SH-SY5Y (cell line): Measurements from ENCODE around the gene RPL23.

Experiments used
- GATA2 ChIP-seq: IDR thresholded peaks from 2 replicates; pipeline ENCODE4 v1.6.1; 2011; ENCODE audit warnings: mild to moderate bottlenecking, low read depth, low read length
- GATA3 ChIP-seq: IDR thresholded peaks from 2 replicates; pipeline ENCODE4 v1.6.1; 2011; ENCODE audit warnings: low read depth, mild to moderate bottlenecking, low read length, moderate library complexity

DNA sequence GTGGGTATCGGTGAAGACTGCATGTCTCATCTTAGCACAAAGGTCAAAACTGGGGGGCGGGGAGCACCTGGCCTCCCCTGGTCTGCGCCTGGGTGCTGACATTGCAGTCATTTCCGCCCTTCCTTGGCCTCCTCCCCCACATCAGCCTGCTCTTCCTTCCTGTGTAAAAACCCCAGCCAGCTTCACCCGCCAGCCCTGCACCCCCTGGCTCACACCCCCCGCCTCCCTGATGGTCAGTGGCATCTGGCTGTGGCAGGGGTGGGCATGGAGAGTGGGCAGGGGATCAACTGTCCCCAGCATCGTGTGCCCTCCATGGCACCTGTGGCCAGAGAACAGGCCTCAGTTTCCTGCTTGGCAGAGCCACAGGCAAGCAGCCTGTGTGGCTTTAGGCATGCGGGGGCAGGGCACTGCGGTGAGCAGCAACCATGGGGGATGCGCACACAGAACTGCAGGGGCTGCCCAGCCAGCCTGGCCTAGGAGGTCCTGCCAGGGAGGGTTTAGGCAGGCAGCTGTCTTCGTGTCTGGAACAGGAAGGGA lies 45.4 kb upstream of the RPL23 start:
- TF ChIP-seq GATA2 (no peak), GATA3 (no peak)
